HCT116 (cell line): ENCODE results near the gene NRBP1. TPM values are rescaled to one million over a fixed set of nuclear protein-coding genes. Genes with fewer than 3 reads are reported as not detected.

ENCODE experiments used
- ATAC-seq: fragments of 200-7000 bp; cut with Tn5 transposase; 2 replicates; pipeline ENCODE4 v1.9.1; 2020; ENCODE audit warnings: mild to moderate bottlenecking, moderate library complexity
- BruUV-seq: library from RNA; stranded (reverse); fragments of 400-500 nt; replicated peaks from 2 replicates; lab custom pipeline; 2021; lab: Mats Ljungman, UMichigan
- CTCF ChIA-PET: fragments of 300-600 bp; sonication (Branson Sonifier 250); formaldehyde crosslinking; loops from one replicate; lab custom pipeline; 2021; ENCODE audit warnings: antibody characterized with exemption; lab: Charles Lee
- POLR2A ChIA-PET: fragments of 300-600, 350-600 bp; sonication (Branson Sonifier 250); formaldehyde crosslinking; loops from one replicate; lab custom pipeline; 2021; ENCODE audit warnings: antibody characterized with exemption; lab: Charles Lee
- RAD21 ChIA-PET, 2 experiments: fragments of 300-600 bp; sonication (Branson Sonifier 250); formaldehyde crosslinking; loops; one replicate each; lab custom pipeline; 2023; ENCODE audit warnings: low total read pairs in 2 of 2; ENCODE audit not compliant: uncharacterized antibody in 2 of 2, unreplicated experiment in 2 of 2, low non-redundant PET in 1 of 2; lab: Charles Lee
- DNase-seq: peaks from one replicate; pipeline ENCODE4 v3.0.0-alpha.2; 2010; ENCODE audit warnings: low read depth, low spot score
- H2AFZ ChIP-seq: fragments of 200-600 bp; shearing (Covaris generic), sonication (generic); 2 replicates; pipeline ENCODE4 v1.6.1; 2017; ENCODE audit warnings: low read depth, mixed run types, mixed read lengths, antibody characterized with exemption, low read length; ENCODE audit not compliant: poor library complexity, severe bottlenecking
- H3K27ac ChIP-seq: 2 replicates; pipeline ENCODE4 v1.5.1; 2012; ENCODE audit warnings: low read depth, low read length
- H3K27me3 ChIP-seq: fragments of 200-600 bp; sonication (generic); 2 replicates; pipeline ENCODE4 v1.6.1; 2016; ENCODE audit warnings: mixed run types, low read length, mixed read lengths; ENCODE audit not compliant: insufficient read depth
- H3K36me3 ChIP-seq, 2 experiments: fragments of 200-500 bp in 1 of 2; fragments of 200-600 bp in 1 of 2; sonication (Bioruptor generic) in 1 of 2; sonication (generic) in 1 of 2; 2 replicates each; pipeline versions ENCODE4 v1.5.1 to v1.6.1; 2014 to 2016; ENCODE audit warnings: low read length in 2 of 2, inconsistent platforms in 1 of 2, mixed read lengths in 1 of 2, mixed run types in 1 of 2; ENCODE audit not compliant: insufficient read depth in 2 of 2, control insufficient read depth in 1 of 2
- H3K4me1 ChIP-seq, 2 experiments: fragments of 200-600 bp in 1 of 2; sonication (generic) in 1 of 2; 2 replicates each; pipeline versions ENCODE4 v1.5.1 to v1.6.1; 2012 to 2017; ENCODE audit warnings: low read length in 2 of 2, inconsistent platforms in 1 of 2, mild to moderate bottlenecking in 1 of 2, mixed read lengths in 1 of 2, mixed run types in 1 of 2, moderate library complexity in 1 of 2; ENCODE audit not compliant: insufficient read depth in 2 of 2, control insufficient read depth in 1 of 2
- H3K4me2 ChIP-seq: fragments of 200-600 bp; sonication (generic); 2 replicates; pipeline ENCODE4 v1.6.1; 2017; ENCODE audit warnings: mixed run types, low read length, mixed read lengths
- H3K4me3 ChIP-seq, 2 experiments: fragments of 200-600 bp in 1 of 2; sonication (generic) in 1 of 2; replicated peaks in 1 of 2; 2 replicates each; pipeline ENCODE4 v1.5.1; 2011 to 2016; ENCODE audit warnings: low read length in 2 of 2, control low read depth in 1 of 2, low read depth in 1 of 2, mild to moderate bottlenecking in 1 of 2, mixed read lengths in 1 of 2, mixed run types in 1 of 2
- H3K79me2 ChIP-seq: fragments of 200-600 bp; sonication (generic); 2 replicates; pipeline ENCODE4 v1.6.1; 2017; ENCODE audit warnings: mild to moderate bottlenecking, mixed run types, low read length, moderate library complexity, mixed read lengths; ENCODE audit not compliant: insufficient read depth
- H3K9ac ChIP-seq: fragments of 200-600 bp; sonication (generic); 2 replicates; pipeline ENCODE4 v1.6.1; 2016; ENCODE audit warnings: low read length, mixed read lengths
- H3K9me2 ChIP-seq: fragments of 200-600 bp; sonication (generic), shearing (Covaris generic); 2 replicates; pipeline ENCODE4 v1.6.1; 2017; ENCODE audit warnings: mixed run types, mild to moderate bottlenecking, moderate library complexity; ENCODE audit not compliant: insufficient read depth
- H3K9me3 ChIP-seq, 2 experiments: fragments of 200-500 bp in 1 of 2; fragments of 200-600 bp in 1 of 2; sonication (Bioruptor generic) in 1 of 2; sonication (generic) in 1 of 2; 2 replicates each; pipeline ENCODE4 v1.6.1; 2014 to 2017; ENCODE audit warnings: low read length in 2 of 2, mixed read lengths in 2 of 2, inconsistent platforms in 1 of 2, low read depth in 1 of 2, mild to moderate bottlenecking in 1 of 2, mixed run types in 1 of 2, moderate library complexity in 1 of 2; ENCODE audit not compliant: control insufficient read depth in 1 of 2, insufficient read depth in 1 of 2
- H4K20me1 ChIP-seq: fragments of 200-600 bp; sonication (generic), shearing (Covaris generic); 2 replicates; pipeline ENCODE4 v1.6.1; 2017; ENCODE audit warnings: mixed run types, mild to moderate bottlenecking, moderate library complexity; ENCODE audit not compliant: insufficient read depth
- CEBPB ChIP-seq: IDR thresholded peaks from 2 replicates; pipeline ENCODE4 v1.6.1; 2012; ENCODE audit warnings: low read depth
- EGR1 ChIP-seq: IDR thresholded peaks from 2 replicates; pipeline ENCODE4 v1.6.1; 2012; ENCODE audit warnings: low read depth
- EZH2phosphoT487 ChIP-seq: fragments of 200-600 bp; IDR thresholded peaks from 2 replicates; pipeline ENCODE4 v1.6.1; 2018; ENCODE audit warnings: antibody characterized with exemption, borderline replicate concordance
- FOSL1 ChIP-seq: IDR thresholded peaks from 2 replicates; pipeline ENCODE4 v1.6.1; 2012; ENCODE audit warnings: low read depth
- JUND ChIP-seq: IDR thresholded peaks from 2 replicates; pipeline ENCODE4 v1.6.1; 2012
- MAX ChIP-seq: IDR thresholded peaks from 2 replicates; pipeline ENCODE4 v1.6.1; 2012
- RAD21 ChIP-seq: IDR thresholded peaks from 2 replicates; pipeline ENCODE4 v1.6.1; 2012; ENCODE audit warnings: low read depth, mild to moderate bottlenecking
- REST ChIP-seq: IDR thresholded peaks from 2 replicates; pipeline ENCODE4 v1.6.1; 2012; ENCODE audit warnings: low read depth
- SP1 ChIP-seq: IDR thresholded peaks from 2 replicates; pipeline ENCODE4 v1.6.1; 2012; ENCODE audit warnings: low read depth
- ZFX ChIP-seq: fragments of 450-650 bp; IDR thresholded peaks from 2 replicates; pipeline ENCODE4 v1.6.1; 2017
- intact Hi-C: fragments of 100-400 bp; cut with micrococcal nuclease; formaldehyde crosslinking; loops from 2 replicates; pipeline ENCODE4 v1.10.0; 2022
- total RNA-seq: library from RNA; stranded (reverse); gene quantifications from one replicate; pipeline ENCODE4 v1.2.1, GENCODE V29; 2021; ENCODE audit not compliant: unreplicated experiment

NRBP1 gene
- total RNA-seq, 1 experiment from 2014 or later = 79.1 TPM

GRCh38 chr2:27393225-27393624 lies 35.2 kb upstream of the NRBP1 start:
- POLR2A ChIA-PET = no interaction called here
- no peak for TF ChIP-seq ZFX
- TF ChIP-seq EGR1 = no peak
- TF ChIP-seq JUND = no peak
- no peak for TF ChIP-seq SP1
- TF ChIP-seq MAX = no peak
- no TSS peak for BruUV-seq
- Histone ChIP-seq H2AFZ (no peak overlapping the region), H3K4me1 (peaks cover 2 to 4% of the 10 kb centered on the region in 2 experiments; a peak in 2 of 4 replicates), H3K9me3 (no peaks in the 10 kb centered on the region), H3K9ac (no peak overlapping the region), H3K4me2 (no peak overlapping the region), H3K9me2 (no peaks in the 10 kb centered on the region), H4K20me1 (peaks cover 25% of the 10 kb centered on the region; the same call in 1 of the 2 replicates), H3K27ac (no peak overlapping the region), H3K27me3 (no peaks in the 10 kb centered on the region), H3K79me2 (peaks cover 100% of the 10 kb centered on the region), H3K4me3 (no peak overlapping the region), H3K36me3 (peaks cover 7 to 16% of the 10 kb centered on the region in 2 experiments; a peak in 2 of 4 replicates)
- intact Hi-C loops = no loop called here
- no peak for ATAC-seq
- RAD21 ChIA-PET = no interaction called here
- no peak for DNase-seq
- CTCF ChIA-PET = no interaction called here

GRCh38 chr2:27398962-27399361 lies 29.5 kb upstream of the NRBP1 start:
- Histone ChIP-seq H3K4me2 (no peak overlapping the region), H4K20me1 (peaks cover 36% of the 10 kb centered on the region; the same call in 1 of the 2 replicates), H3K27me3 (no peaks in the 10 kb centered on the region), H3K4me1 (peaks cover 9 to 12% of the 10 kb centered on the region in 2 experiments), H3K9ac (no peak overlapping the region), H3K27ac (no peak overlapping the region), H3K9me2 (no peaks in the 10 kb centered on the region), H3K36me3 (peaks cover 5 to 8% of the 10 kb centered on the region in 2 experiments), H3K9me3 (no peaks in the 10 kb centered on the region), H3K79me2 (peaks cover 100% of the 10 kb centered on the region), H3K4me3 (no peak overlapping the region), H2AFZ (no peak overlapping the region)
- ATAC-seq = no peak
- DNase-seq = no peak
- no peak for TF ChIP-seq REST
- TF ChIP-seq CEBPB = no peak
- no peak for TF ChIP-seq RAD21
- TF ChIP-seq SP1 = no peak
- no peak for TF ChIP-seq FOSL1
- TF ChIP-seq EZH2phosphoT487 = no peak
- POLR2A ChIA-PET = no interaction called here
- no TSS peak for BruUV-seq
- intact Hi-C loops = no loop called here
- RAD21 ChIA-PET = no interaction called here
- CTCF ChIA-PET = no interaction called here
